GM12873 (cell line): ENCODE measurements around the gene EXOC2.

Experiments used
- CTCF ChIP-seq: IDR thresholded peaks from 2 replicates; pipeline ENCODE4 v1.5.1; 2012; ENCODE audit warnings: low read depth, mild to moderate bottlenecking, moderate library complexity, low read length, control low read depth; ENCODE audit not compliant: insufficient read depth; ENCODE audit errors: missing control alignments

Gene EXOC2

DNA sequence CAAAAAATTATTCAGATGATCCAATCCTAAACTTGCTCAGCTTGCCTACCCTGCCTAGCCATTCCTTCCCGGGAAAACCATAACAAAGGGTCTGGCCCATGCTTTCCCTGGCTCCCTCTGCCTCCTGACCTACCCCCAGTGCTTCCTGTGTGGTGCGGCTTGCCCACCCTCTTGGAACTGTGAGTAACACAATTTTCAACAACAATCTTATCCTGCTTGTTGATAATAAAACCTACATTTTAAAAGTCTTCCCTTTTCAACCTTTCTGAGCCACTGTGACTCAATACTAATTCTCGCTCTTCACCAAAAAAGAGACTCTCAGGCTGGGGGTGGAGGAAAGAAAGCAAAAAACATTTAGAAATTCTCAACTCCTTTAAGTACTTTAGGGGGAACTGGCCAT lies 18.0 kb downstream of the EXOC2 start:
- TF ChIP-seq CTCF: no peak

- TF ChIP-seq CTCF: no peak
Observed at GRCh38 chr6:674406-674805, 18.5 kb downstream of the EXOC2 start.

GRCh38 chr6:667253-667927 lies 25.5 kb downstream of the EXOC2 start:
- no peak for TF ChIP-seq CTCF

GRCh38 chr6:665403-666267 lies 27.3 kb downstream of the EXOC2 start:
- no peak for TF ChIP-seq CTCF

DNA sequence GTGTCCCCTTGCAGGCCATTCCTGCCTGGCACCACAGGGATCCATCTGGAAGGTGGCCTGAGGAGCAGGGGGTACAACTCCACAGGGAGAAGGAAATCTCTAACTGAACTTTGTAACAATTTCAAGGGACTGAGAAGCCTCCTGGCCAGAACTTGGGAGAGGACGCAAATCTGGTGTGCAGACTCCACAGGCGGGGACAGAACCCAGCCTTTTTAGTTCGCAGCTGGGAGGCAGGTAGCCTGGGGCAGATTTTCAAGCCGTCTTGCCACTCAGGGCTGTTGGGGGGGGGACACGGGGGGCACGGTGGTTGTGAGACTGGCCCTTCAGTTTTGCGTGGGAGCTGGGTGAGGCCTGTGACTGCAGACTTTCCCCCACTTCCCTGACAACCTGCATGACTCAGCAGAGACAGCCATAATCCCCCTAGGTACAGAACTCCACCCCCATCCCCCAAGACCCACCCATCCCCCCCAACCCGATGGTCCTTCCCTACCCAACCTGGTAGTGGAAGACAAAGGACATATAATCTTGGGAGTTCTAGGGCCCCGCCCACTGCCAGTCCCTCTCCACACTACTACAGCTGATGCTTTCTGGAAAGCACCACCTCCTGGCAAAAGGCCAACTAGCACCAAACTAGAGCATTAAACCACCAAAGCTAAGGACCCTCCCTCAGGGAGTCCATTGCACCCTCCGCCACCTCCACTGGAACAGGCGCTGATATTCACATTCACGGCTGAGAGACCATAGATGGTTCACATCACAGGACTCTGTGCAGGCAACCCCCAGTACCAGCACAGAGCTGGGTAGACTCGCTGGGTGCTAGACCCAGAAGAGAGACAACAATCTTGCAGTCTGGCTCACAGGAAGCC lies 33.0 kb downstream of the EXOC2 start:
- no peak for TF ChIP-seq CTCF

DNA sequence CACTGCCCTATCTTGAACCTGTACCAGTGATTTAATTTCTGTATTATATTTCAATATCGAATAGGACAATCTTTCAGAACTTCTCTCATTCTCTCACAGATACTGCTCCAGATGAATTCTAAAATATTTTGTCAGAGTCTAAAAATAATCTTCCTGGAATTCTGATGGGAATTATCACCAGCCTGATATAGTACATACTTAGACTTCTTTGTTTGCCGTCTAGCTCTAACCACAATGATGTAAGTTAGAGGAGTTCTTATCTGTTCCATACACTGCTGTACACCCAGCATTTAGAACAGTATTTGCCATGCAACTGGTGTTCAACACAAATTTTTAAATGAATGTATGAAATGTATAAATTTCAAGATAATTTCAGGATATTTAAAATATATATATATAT lies 34.7 kb downstream of the EXOC2 start:
- TF ChIP-seq CTCF: no peak

DNA sequence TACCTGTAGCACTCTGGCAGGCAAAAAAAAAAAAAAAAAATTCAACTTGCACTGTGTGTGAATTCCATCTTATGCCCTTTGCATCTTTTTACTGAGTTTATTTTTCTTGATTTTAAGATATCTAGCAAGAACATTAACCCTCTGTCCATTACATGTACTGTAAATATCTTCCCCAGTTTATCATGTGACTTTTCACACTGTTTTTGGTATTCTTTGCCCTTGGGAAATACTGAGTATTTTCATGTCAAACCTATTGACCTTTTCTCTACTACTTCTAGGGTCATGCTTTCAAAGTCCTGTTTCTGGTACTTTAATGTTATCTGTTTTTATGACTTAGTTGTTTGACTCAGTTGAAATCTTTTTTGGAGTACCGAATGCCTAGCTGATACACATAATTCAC lies 35.2 kb downstream of the EXOC2 start:
- no peak for TF ChIP-seq CTCF
